Caco-2 (cell line): Measurements from ENCODE around the gene KNCN. TPM values are rescaled to one million over a fixed set of nuclear protein-coding genes. Genes with fewer than 3 reads are reported as not detected.

Source experiments
- BruUV-seq: library from RNA; stranded (reverse); fragments of 400-500 nt; replicated peaks from 2 replicates; lab custom pipeline; 2021; lab: Mats Ljungman, UMichigan
- CTCF ChIA-PET: fragments of 300-600 bp; sonication (Branson Sonifier 250); formaldehyde crosslinking; loops from one replicate; lab custom pipeline; 2022; ENCODE audit warnings: antibody characterized with exemption; lab: Charles Lee
- POLR2A ChIA-PET: fragments of 300-600 bp; sonication (Branson Sonifier 250); formaldehyde crosslinking; loops from one replicate; lab custom pipeline; 2022; ENCODE audit warnings: antibody characterized with exemption; lab: Charles Lee
- DNase-seq, 2 experiments: peaks; one replicate each; pipeline versions ENCODE4 v3.0.0 to v3.0.0-alpha.2; 2020 to 2022
- H3K27me3 ChIP-seq: replicated peaks from 2 replicates; pipeline ENCODE4 v1.6.0; 2011; ENCODE audit warnings: low read length; ENCODE audit not compliant: control insufficient read depth, insufficient read depth
- H3K36me3 ChIP-seq: 2 replicates; pipeline ENCODE4 v1.5.1; 2011; ENCODE audit warnings: low read length; ENCODE audit not compliant: control insufficient read depth, insufficient read depth
- H3K4me1 ChIP-seq: fragments of 250-450 bp; sonication (Bioruptor Pico); 2 replicates; pipeline ENCODE4 v1.5.1; 2020; ENCODE audit warnings: mild to moderate bottlenecking
- H3K4me3 ChIP-seq: 2 replicates; pipeline ENCODE4 v1.5.1; 2011; ENCODE audit warnings: low read depth, mild to moderate bottlenecking, control low read depth, low read length
- H3K9me3 ChIP-seq: fragments of 250-450 bp; sonication (Bioruptor Pico); 2 replicates; pipeline ENCODE4 v1.5.1; 2020; ENCODE audit warnings: mild to moderate bottlenecking, moderate library complexity
- H3K27ac Mint-ChIP-seq: one replicate; pipeline ENCODE4 v1.8.0; 2022; ENCODE audit warnings: mixed read lengths; ENCODE audit not compliant: unreplicated experiment
- H3K27me3 Mint-ChIP-seq: one replicate; pipeline ENCODE4 v1.8.0; 2022; ENCODE audit warnings: mixed read lengths; ENCODE audit not compliant: insufficient read depth, unreplicated experiment
- H3K36me3 Mint-ChIP-seq: one replicate; pipeline ENCODE4 v1.8.0; 2022; ENCODE audit warnings: mild to moderate bottlenecking, mixed read lengths; ENCODE audit not compliant: insufficient read depth, unreplicated experiment
- H3K4me1 Mint-ChIP-seq: one replicate; pipeline ENCODE4 v1.8.0; 2022; ENCODE audit warnings: low read depth, mixed read lengths; ENCODE audit not compliant: unreplicated experiment
- H3K4me3 Mint-ChIP-seq: one replicate; pipeline ENCODE4 v1.8.0; 2022; ENCODE audit warnings: mild to moderate bottlenecking, moderate library complexity, mixed read lengths; ENCODE audit not compliant: unreplicated experiment
- H3K9me3 Mint-ChIP-seq: one replicate; pipeline ENCODE4 v1.8.0; 2022; ENCODE audit warnings: mixed read lengths; ENCODE audit not compliant: unreplicated experiment
- CTCF ChIP-seq, 2 experiments: fragments of 200-600 bp in 1 of 2; IDR thresholded peaks; 1 replicate in 1 of 2; 2 replicates in 1 of 2; pipeline versions ENCODE4 v1.5.1 to v1.8.0; 2011 to 2022; ENCODE audit warnings: antibody characterized with exemption in 1 of 2, control low read depth in 1 of 2, inconsistent platforms in 1 of 2, low read depth in 1 of 2, low read length in 1 of 2, mild to moderate bottlenecking in 1 of 2, moderate library complexity in 1 of 2; ENCODE audit not compliant: insufficient read depth in 1 of 2, severe bottlenecking in 1 of 2, unreplicated experiment in 1 of 2
- intact Hi-C: fragments of 100-400 bp; cut with micrococcal nuclease; formaldehyde crosslinking; loops from one replicate; pipeline ENCODE4 v1.10.0; 2022; ENCODE audit not compliant: unreplicated experiment
- total RNA-seq: library from RNA; stranded (reverse); gene quantifications from 2 replicates; pipeline ENCODE4 v1.2.3, GENCODE V29; 2022

Gene KNCN
- total RNA-seq, 1 experiment from 2014 or later, result not detected

- Histone ChIP-seq H3K27me3 (no peaks in the 10 kb centered on the region), H3K36me3 (no peaks in the 10 kb centered on the region), H3K4me1 (no peaks in the 10 kb centered on the region), H3K4me3 (no peak overlapping the region), H3K9me3 (no peaks in the 10 kb centered on the region)
- no peak for TF ChIP-seq CTCF (IDR thresholded peaks at IDR 0.05; ENCODE audit: insufficient read depth in 1 of 2, low read depth in 1 of 2, low read length in 1 of 2, severe bottlenecking in 1 of 2, unreplicated experiment in 1 of 2)
- no peaks in the 10 kb centered on the region for H3K36me3 Mint-ChIP-seq
- no peak overlapping the region for H3K27ac Mint-ChIP-seq
- H3K4me1 Mint-ChIP-seq, result no peaks in the 10 kb centered on the region
- intact Hi-C loops, result no loop called here
- H3K9me3 Mint-ChIP-seq, result no peaks in the 10 kb centered on the region
- no peak for DNase-seq
- H3K27me3 Mint-ChIP-seq, result no peaks in the 10 kb centered on the region
- no TSS peak for BruUV-seq
- H3K4me3 Mint-ChIP-seq, result no peak overlapping the region
- ChIA-PET CTCF (no interaction called here), POLR2A (no interaction called here)
Observed at GRCh38 chr1:46554236-46554596, 2.8 kb upstream of the KNCN start.

GRCh38 chr1:46553506-46553905, 2.1 kb upstream of the KNCN start:
- no peak for TF ChIP-seq CTCF (IDR thresholded peaks at IDR 0.05; ENCODE audit: insufficient read depth in 1 of 2, low read depth in 1 of 2, low read length in 1 of 2, severe bottlenecking in 1 of 2, unreplicated experiment in 1 of 2)
- H3K4me3 ChIP-seq, result no peak overlapping the region
- no peaks in the 10 kb centered on the region for H3K36me3 ChIP-seq
- ChIA-PET CTCF (no interaction called here), POLR2A (no interaction called here)
- no peak for DNase-seq
- Mint-ChIP-seq H3K4me3 (no peak overlapping the region), H3K4me1 (no peaks in the 10 kb centered on the region), H3K27me3 (no peaks in the 10 kb centered on the region), H3K36me3 (no peaks in the 10 kb centered on the region), H3K9me3 (no peaks in the 10 kb centered on the region), H3K27ac (no peak overlapping the region)
- H3K4me1 ChIP-seq, result no peaks in the 10 kb centered on the region
- intact Hi-C loops, result no loop called here
- no TSS peak for BruUV-seq
- H3K9me3 ChIP-seq, result no peaks in the 10 kb centered on the region
- no peaks in the 10 kb centered on the region for H3K27me3 ChIP-seq

- Histone ChIP-seq H3K4me3 (no peak overlapping the region), H3K27me3 (no peaks in the 10 kb centered on the region), H3K36me3 (no peaks in the 10 kb centered on the region), H3K4me1 (no peaks in the 10 kb centered on the region), H3K9me3 (no peaks in the 10 kb centered on the region)
- ChIA-PET CTCF (no interaction called here), POLR2A (no interaction called here)
- TF ChIP-seq CTCF (IDR thresholded peaks at IDR 0.05; ENCODE audit: insufficient read depth in 1 of 2, low read depth in 1 of 2, low read length in 1 of 2, severe bottlenecking in 1 of 2, unreplicated experiment in 1 of 2), result no peak
- H3K9me3 Mint-ChIP-seq, result no peaks in the 10 kb centered on the region
- H3K27ac Mint-ChIP-seq, result no peak overlapping the region
- no peak overlapping the region for H3K4me3 Mint-ChIP-seq
- H3K4me1 Mint-ChIP-seq, result no peaks in the 10 kb centered on the region
- H3K27me3 Mint-ChIP-seq, result no peaks in the 10 kb centered on the region
- DNase-seq, result no peak
- intact Hi-C loops, result no loop called here
- no peaks in the 10 kb centered on the region for H3K36me3 Mint-ChIP-seq
- no TSS peak for BruUV-seq
Observed at GRCh38 chr1:46552357-46553237, 1.1 kb upstream of the KNCN start.
